CD14-positive monocyte (primary cell): ENCODE data around the gene CAMK1D. TPM values are rescaled to one million over a fixed set of nuclear protein-coding genes. Genes with fewer than 3 reads are reported as not detected.

Source experiments
- DNase-seq, 3 donors: peaks; one replicate each; pipeline ENCODE4 v3.0.0-alpha.2; 2011 to 2022
- H2AFZ ChIP-seq: 2 replicates; pipeline ENCODE4 v1.6.0; 2012; ENCODE audit warnings: mild to moderate bottlenecking, low read depth, low read length, inconsistent platforms; ENCODE audit not compliant: insufficient read depth, poor library complexity, severe bottlenecking
- H3K27ac ChIP-seq, 2 donors: 1 replicate in 1 of 2; 2 replicates in 1 of 2; pipeline ENCODE4 v1.5.1; 2012 to 2013; ENCODE audit warnings: low read length in 2 of 2, control low read depth in 1 of 2, inconsistent platforms in 1 of 2, low read depth in 1 of 2, mild to moderate bottlenecking in 1 of 2
- H3K27me3 ChIP-seq, 2 donors: one replicate each; pipeline versions ENCODE4 v1.6.0 to v1.6.1; 2011 to 2013; ENCODE audit warnings: low read length in 2 of 2; ENCODE audit not compliant: control insufficient read depth in 2 of 2, insufficient read depth in 2 of 2
- H3K36me3 ChIP-seq, 2 donors: replicated peaks in 1 of 2; 1 replicate in 1 of 2; 2 replicates in 1 of 2; pipeline versions ENCODE4 v1.5.1 to v1.6.1; 2012 to 2013; ENCODE audit warnings: low read length in 2 of 2, control low read depth in 1 of 2, inconsistent platforms in 1 of 2, mild to moderate bottlenecking in 1 of 2; ENCODE audit not compliant: insufficient read depth in 2 of 2, control insufficient read depth in 1 of 2
- H3K4me1 ChIP-seq, 2 donors: 1 replicate in 1 of 2; 2 replicates in 1 of 2; pipeline versions ENCODE4 v1.5.1 to v1.6.1; 2012 to 2013; ENCODE audit warnings: low read length in 2 of 2, control low read depth in 1 of 2, inconsistent platforms in 1 of 2, mild to moderate bottlenecking in 1 of 2, moderate library complexity in 1 of 2; ENCODE audit not compliant: insufficient read depth in 2 of 2, control insufficient read depth in 1 of 2
- H3K4me2 ChIP-seq: replicated peaks from 2 replicates; pipeline ENCODE3; 2012; ENCODE audit warnings: low read length, moderate library complexity, mild to moderate bottlenecking; ENCODE audit not compliant: poor library complexity, severe bottlenecking; ENCODE audit errors: extremely low read depth
- H3K4me3 ChIP-seq, 3 experiments: fragments of 200-600 bp in 1 of 3; sonication (generic) in 1 of 3; replicated peaks in 1 of 3; 1 replicate in 2 of 3; 2 replicates in 1 of 3; pipeline ENCODE4 v1.5.1; 2011 to 2013; ENCODE audit warnings: low read length in 3 of 3, mild to moderate bottlenecking in 3 of 3, control low read depth in 2 of 3, low read depth in 2 of 3, inconsistent platforms in 1 of 3, moderate library complexity in 1 of 3
- H3K79me2 ChIP-seq: 2 replicates; pipeline ENCODE4 v1.6.0; 2012; ENCODE audit warnings: mild to moderate bottlenecking, control low read depth, inconsistent platforms, low read length, moderate library complexity; ENCODE audit not compliant: insufficient read depth
- H3K9ac ChIP-seq: 2 replicates; pipeline ENCODE4 v1.6.0; 2017; ENCODE audit warnings: low read length, mild to moderate bottlenecking; ENCODE audit not compliant: insufficient read depth, poor library complexity, severe bottlenecking
- H3K9me3 ChIP-seq, 2 donors: replicated peaks in 1 of 2; 1 replicate in 1 of 2; 2 replicates in 1 of 2; pipeline versions ENCODE4 v1.5.1 to v1.6.1; 2012 to 2013; ENCODE audit warnings: low read length in 2 of 2, control low read depth in 1 of 2; ENCODE audit not compliant: control insufficient read depth in 1 of 2, insufficient read depth in 1 of 2
- H4K20me1 ChIP-seq: 2 replicates; pipeline ENCODE4 v1.6.0; 2012; ENCODE audit warnings: mild to moderate bottlenecking, low read length, control low read depth, moderate library complexity; ENCODE audit not compliant: insufficient read depth
- H3K27ac Mint-ChIP-seq, 7 donors: one replicate each; pipeline ENCODE4 v1.8.0; 2020; ENCODE audit warnings: mild to moderate bottlenecking in 7 of 7, mixed read lengths in 7 of 7, moderate library complexity in 6 of 7, inconsistent platforms in 2 of 7
- H3K27me3 Mint-ChIP-seq, 3 donors: one replicate each; pipeline ENCODE4 v1.8.0; 2021 to 2022; ENCODE audit warnings: low read depth in 3 of 3, mild to moderate bottlenecking in 3 of 3, mixed read lengths in 3 of 3, moderate library complexity in 3 of 3, inconsistent platforms in 1 of 3
- H3K36me3 Mint-ChIP-seq, 2 donors: one replicate each; pipeline ENCODE4 v1.8.0; 2020; ENCODE audit warnings: mixed read lengths in 2 of 2, inconsistent platforms in 1 of 2, mild to moderate bottlenecking in 1 of 2
- H3K4me1 Mint-ChIP-seq: one replicate; pipeline ENCODE4 v1.8.0; 2020; ENCODE audit warnings: mild to moderate bottlenecking, mixed read lengths
- H3K4me3 Mint-ChIP-seq, 2 donors: one replicate each; pipeline ENCODE4 v1.8.0; 2020; ENCODE audit warnings: mild to moderate bottlenecking in 2 of 2, mixed read lengths in 2 of 2, moderate library complexity in 1 of 2
- H3K9me3 Mint-ChIP-seq, 7 donors: one replicate each; pipeline ENCODE4 v1.8.0; 2020 to 2022; ENCODE audit warnings: mixed read lengths in 7 of 7, mild to moderate bottlenecking in 6 of 7, moderate library complexity in 6 of 7, inconsistent platforms in 2 of 7
- CTCF ChIP-seq: fragments of 200-600 bp; IDR thresholded peaks from one replicate; pipeline ENCODE4 v1.8.0; 2022; ENCODE audit warnings: antibody characterized with exemption, mild to moderate bottlenecking
- WGBS: methylation state at CpG from one replicate; pipeline ENCODE4 v1.1.5; 2013; ENCODE audit warnings: missing lambda C conversion rate; ENCODE audit not compliant: insufficient coverage; 5-methylcytosine and 5-hydroxymethylcytosine counted together
- intact Hi-C, 2 donors: fragments of 100-400 bp; cut with micrococcal nuclease; formaldehyde crosslinking; loops; one replicate each; pipeline versions ENCODE4 v1.15.0 to v1.15.1; 2023
- polyA plus RNA-seq, 3 donors: library from polyadenylated mRNA; depleted of rRNA in 1 of 3; unstranded in 2 of 3; stranded (reverse) in 1 of 3; fragments of 300-500 nt in 2 of 3; fragments of >200 nt in 1 of 3; fragmentation: Illumina TruSeq in 2 of 3; gene quantifications; 1 replicate in 2 of 3; 2 replicates in 1 of 3; pipeline ENCODE4 v1.2.3, GENCODE V29; 2012 to 2021

CAMK1D gene
- polyA plus RNA-seq, 3 donors = 6.7 to 11.8 (median 7.1) TPM

GRCh38 chr10:12645449-12645848 is 296.1 kb downstream of the CAMK1D start:
- no peak for TF ChIP-seq CTCF
- H3K4me3 ChIP-seq = no peak overlapping the region
- H3K9me3 ChIP-seq = no peaks in the 10 kb centered on the region
- 99% methylated on average over 7 of the region's 11 CpGs for WGBS
- H4K20me1 ChIP-seq = peaks cover 5% of the 10 kb centered on the region
- Mint-ChIP-seq H3K9me3 (peaks cover 0 to 2% (median 0%) of the 10 kb centered on the region in 7 donors), H3K27ac (peak overlapping the region in 1 of 7 donors; percentile 2), H3K36me3 (peaks cover 0 to 4% of the 10 kb centered on the region in 2 donors), H3K4me1 (no peaks in the 10 kb centered on the region), H3K4me3 (no peak overlapping the region), H3K27me3 (peaks cover 0 to 6% (median 3%) of the 10 kb centered on the region in 3 donors)
- no peaks in the 10 kb centered on the region for H3K79me2 ChIP-seq
- no peak overlapping the region for H3K4me2 ChIP-seq
- intact Hi-C loops = no loop called here
- no peak overlapping the region for H3K27ac ChIP-seq
- no peaks in the 10 kb centered on the region for H3K4me1 ChIP-seq
- H3K27me3 ChIP-seq = no peaks in the 10 kb centered on the region
- no peak overlapping the region for H3K9ac ChIP-seq
- no peak for DNase-seq
- no peak overlapping the region for H2AFZ ChIP-seq
- no peaks in the 10 kb centered on the region for H3K36me3 ChIP-seq

DNA sequence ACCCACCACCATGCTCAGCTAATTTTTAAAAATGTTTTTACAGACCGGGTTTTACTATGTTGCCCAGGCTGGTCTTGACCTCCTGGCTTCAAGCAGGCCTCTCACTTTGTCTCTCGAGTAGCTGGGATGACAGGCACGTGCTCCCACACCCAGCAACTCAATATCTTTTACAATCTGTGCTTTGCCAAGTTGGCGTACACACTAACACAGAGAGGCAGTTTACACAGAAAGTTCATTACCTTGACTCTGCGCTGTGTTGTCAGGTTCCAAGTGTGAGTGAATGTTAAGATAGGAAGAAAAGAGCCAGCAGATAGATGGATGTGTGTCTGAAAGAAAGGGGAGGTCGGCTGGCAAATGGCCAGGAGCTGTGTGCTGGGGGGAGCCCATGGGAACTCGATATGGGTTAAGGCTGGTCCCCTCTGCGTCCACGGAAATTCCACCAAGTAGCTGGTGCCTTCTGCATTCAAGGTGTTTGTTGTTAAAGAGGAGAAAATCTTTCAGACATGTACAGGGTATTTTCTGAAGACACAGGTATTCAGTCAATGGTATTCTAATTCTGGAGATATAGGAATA is 299.8 kb downstream of the CAMK1D start:
- H3K27me3 ChIP-seq = no peaks in the 10 kb centered on the region
- H3K27ac ChIP-seq = no peak overlapping the region
- no peaks in the 10 kb centered on the region for H3K79me2 ChIP-seq
- no peaks in the 10 kb centered on the region for H3K4me1 ChIP-seq
- H3K9me3 Mint-ChIP-seq = peaks cover 0 to 6% (median 0%) of the 10 kb centered on the region in 7 donors
- H3K27ac Mint-ChIP-seq = no peak overlapping the region
- no peak overlapping the region for H3K4me3 ChIP-seq
- H4K20me1 ChIP-seq = no peaks in the 10 kb centered on the region
- H3K4me3 Mint-ChIP-seq = no peak overlapping the region
- no peak overlapping the region for H3K4me2 ChIP-seq
- no peak for TF ChIP-seq CTCF
- no peak overlapping the region for H2AFZ ChIP-seq
- intact Hi-C loops = no loop called here
- no peaks in the 10 kb centered on the region for H3K9me3 ChIP-seq
- no peaks in the 10 kb centered on the region for H3K4me1 Mint-ChIP-seq
- peaks cover 0 to 6% (median 1%) of the 10 kb centered on the region in 3 donors for H3K27me3 Mint-ChIP-seq
- DNase-seq = no peak
- WGBS = 91% methylated on average over 7 of the region's 9 CpGs
- peaks cover 0 to 4% of the 10 kb centered on the region in 2 donors for H3K36me3 Mint-ChIP-seq
- H3K9ac ChIP-seq = no peak overlapping the region
- no peaks in the 10 kb centered on the region for H3K36me3 ChIP-seq
